Measurements from ENCODE around the gene MYH1. TPM values are rescaled to one million over a fixed set of nuclear protein-coding genes. Genes with fewer than 3 reads are reported as not detected.

MYH1 gene
- total and polyA plus RNA-seq, 3 experiments from 2014 or later: not detected

- H3K27ac ChIP-seq (ENCODE audit: low read depth, low read length): no peak overlapping the region
- CTCF ChIA-PET: no interaction called here
- DNase-seq: no peak
- H3K27me3 Mint-ChIP-seq: peaks cover 2 to 18% of the 10 kb centered on the region in 2 donors
- H3K4me3 Mint-ChIP-seq: no peak overlapping the region
- no peaks in the 10 kb centered on the region for H3K27me3 ChIP-seq (ENCODE audit: insufficient read depth, low read length, poor library complexity, severe bottlenecking)
- POLR2A ChIA-PET: no interaction called here
- no peak overlapping the region for H3K27ac Mint-ChIP-seq
- H3K36me3 ChIP-seq (ENCODE audit: insufficient read depth, low read length): no peaks in the 10 kb centered on the region
- no peaks in the 10 kb centered on the region for H3K36me3 Mint-ChIP-seq
- no peaks in the 10 kb centered on the region for H3K4me1 ChIP-seq (ENCODE audit: insufficient read depth, low read length)
- H3K9me3 Mint-ChIP-seq: peaks cover 0 to 3% (median 0%) of the 10 kb centered on the region in 5 donors
- no peak overlapping the region for H3K4me3 ChIP-seq (ENCODE audit: low read length)
- H3K4me1 Mint-ChIP-seq: no peaks in the 10 kb centered on the region
- H3K9me3 ChIP-seq (ENCODE audit: low read length): no peaks in the 10 kb centered on the region
Observed at GRCh38 chr17:10516065-10516464, 2.3 kb downstream of the MYH1 start.

DNA sequence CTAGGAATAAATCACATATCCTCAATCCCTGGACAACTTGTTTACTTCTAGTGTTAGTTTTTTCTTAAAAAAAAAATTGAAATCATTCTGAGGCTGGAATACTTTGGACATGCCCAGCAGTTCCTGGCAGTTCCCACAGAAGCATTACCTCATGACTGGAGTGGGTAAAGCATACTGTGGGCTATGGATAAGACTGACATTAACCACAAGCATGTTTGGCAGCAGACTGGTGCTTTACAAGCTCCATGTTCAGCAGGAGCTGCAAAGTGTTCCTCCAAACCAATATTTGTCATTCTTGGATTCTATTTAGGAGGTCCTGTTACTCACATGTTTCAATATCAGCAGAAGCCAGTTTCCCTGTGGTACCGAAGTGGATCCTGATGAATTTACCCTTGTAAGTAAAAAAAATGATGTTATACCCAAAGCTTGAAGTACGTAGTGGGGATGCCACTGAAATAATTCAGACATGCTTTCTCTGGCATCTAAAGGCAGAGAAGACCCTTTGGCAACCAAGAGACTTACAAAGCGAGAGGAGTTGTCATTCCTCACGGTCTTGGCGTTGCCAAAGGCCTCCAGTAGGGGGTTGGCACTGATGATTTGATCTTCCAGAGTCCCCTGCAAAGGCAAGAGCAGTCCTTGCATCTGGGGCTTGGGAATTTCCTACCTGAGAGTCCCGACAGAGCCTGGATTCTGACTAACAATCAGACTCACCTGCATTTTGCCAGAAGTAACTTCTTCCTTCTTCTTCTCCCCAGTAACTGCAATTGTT is 4.9 kb downstream of the MYH1 start:
- POLR2A ChIA-PET: no interaction called here
- Mint-ChIP-seq H3K4me1 (no peaks in the 10 kb centered on the region), H3K9me3 (peaks cover 0 to 2% (median 0%) of the 10 kb centered on the region in 5 donors), H3K27me3 (peaks cover 0 to 10% of the 10 kb centered on the region in 2 donors), H3K27ac (no peak overlapping the region), H3K36me3 (no peaks in the 10 kb centered on the region), H3K4me3 (no peak overlapping the region)
- no peak overlapping the region for H3K4me3 ChIP-seq (ENCODE audit: low read length)
- no peaks in the 10 kb centered on the region for H3K36me3 ChIP-seq (ENCODE audit: insufficient read depth, low read length)
- CTCF ChIA-PET: no interaction called here
- H3K27me3 ChIP-seq (ENCODE audit: insufficient read depth, low read length, poor library complexity, severe bottlenecking): no peaks in the 10 kb centered on the region
- no peaks in the 10 kb centered on the region for H3K4me1 ChIP-seq (ENCODE audit: insufficient read depth, low read length)
- DNase-seq: no peak
- H3K9me3 ChIP-seq (ENCODE audit: low read length): no peaks in the 10 kb centered on the region
- no peak overlapping the region for H3K27ac ChIP-seq (ENCODE audit: low read depth, low read length)

GRCh38 chr17:10512856-10513255 is 5.5 kb downstream of the MYH1 start:
- Mint-ChIP-seq H3K9me3 (peaks cover 0 to 2% (median 0%) of the 10 kb centered on the region in 5 donors), H3K27ac (no peak overlapping the region), H3K27me3 (peaks cover 0 to 10% of the 10 kb centered on the region in 2 donors), H3K36me3 (no peaks in the 10 kb centered on the region), H3K4me3 (no peak overlapping the region), H3K4me1 (no peaks in the 10 kb centered on the region)
- Histone ChIP-seq H3K27ac (ENCODE audit: low read depth, low read length) (no peak overlapping the region), H3K4me1 (ENCODE audit: insufficient read depth, low read length) (no peaks in the 10 kb centered on the region), H3K9me3 (ENCODE audit: low read length) (no peaks in the 10 kb centered on the region), H3K36me3 (ENCODE audit: insufficient read depth, low read length) (no peaks in the 10 kb centered on the region), H3K4me3 (ENCODE audit: low read length) (no peak overlapping the region), H3K27me3 (ENCODE audit: insufficient read depth, low read length, poor library complexity, severe bottlenecking) (no peaks in the 10 kb centered on the region)
- CTCF ChIA-PET: no interaction called here
- POLR2A ChIA-PET: no interaction called here
- no peak for DNase-seq

DNA sequence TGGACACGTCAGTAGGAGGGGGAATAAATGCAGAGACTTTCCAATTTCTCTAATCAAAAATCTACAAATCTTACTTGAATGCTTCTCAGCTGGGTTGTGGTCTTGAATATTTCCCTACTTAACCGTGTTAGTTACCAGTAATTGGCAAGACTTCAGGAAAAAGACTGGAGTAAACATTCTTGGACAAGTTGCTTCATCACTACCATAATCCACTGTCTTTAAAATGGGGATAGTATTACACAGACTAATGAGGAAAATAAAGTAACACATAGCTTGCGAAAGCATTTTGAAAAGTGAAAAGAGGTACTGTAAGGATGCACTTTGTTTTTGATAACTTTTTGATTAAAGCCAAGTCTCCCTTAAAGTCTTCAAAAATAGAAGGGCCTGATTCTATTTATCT is 18.4 kb downstream of the MYH1 start:
- H3K36me3 Mint-ChIP-seq: no peaks in the 10 kb centered on the region
- CTCF ChIA-PET: no interaction called here
- H3K27ac Mint-ChIP-seq: no peak overlapping the region

DNA sequence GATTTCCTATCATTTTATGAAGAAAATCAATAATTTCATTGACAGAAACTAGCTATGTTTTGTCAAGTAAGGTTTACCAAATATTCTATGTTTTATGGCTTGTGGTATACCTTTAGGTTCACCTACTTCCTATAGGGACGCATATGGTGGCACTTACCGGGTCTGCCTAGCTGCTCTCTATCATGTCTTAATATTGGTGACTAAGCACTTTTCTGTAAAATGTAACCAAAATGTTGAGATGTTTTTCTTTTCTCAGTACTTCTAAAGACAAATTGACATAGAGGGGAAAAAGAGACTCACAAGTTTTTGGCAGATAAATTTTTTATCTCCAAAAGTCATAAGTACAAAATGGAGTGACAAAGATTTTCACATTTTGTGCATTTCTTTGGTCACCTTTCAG is 26.3 kb downstream of the MYH1 start:
- H3K27me3 ChIP-seq (ENCODE audit: insufficient read depth, low read length, poor library complexity, severe bottlenecking): no peaks in the 10 kb centered on the region
- Mint-ChIP-seq H3K4me1 (no peaks in the 10 kb centered on the region), H3K27ac (no peak overlapping the region), H3K4me3 (no peak overlapping the region), H3K27me3 (peaks cover 1 to 4% of the 10 kb centered on the region in 2 donors), H3K9me3 (peaks cover 29 to 43% (median 33%) of the 10 kb centered on the region in 5 donors), H3K36me3 (no peaks in the 10 kb centered on the region)
- no peaks in the 10 kb centered on the region for H3K36me3 ChIP-seq (ENCODE audit: insufficient read depth, low read length)
- DNase-seq: no peak
- H3K4me1 ChIP-seq (ENCODE audit: insufficient read depth, low read length): no peaks in the 10 kb centered on the region
- CTCF ChIA-PET: no interaction called here
- H3K27ac ChIP-seq (ENCODE audit: low read depth, low read length): no peak overlapping the region
- H3K9me3 ChIP-seq (ENCODE audit: low read length): no peaks in the 10 kb centered on the region
- H3K4me3 ChIP-seq (ENCODE audit: low read length): no peak overlapping the region
- POLR2A ChIA-PET: no interaction called here

More for the DNA sequence above, 18.4 kb downstream of the MYH1 start:
- H3K4me3 ChIP-seq (ENCODE audit: low read length): no peak overlapping the region
- H3K27me3 Mint-ChIP-seq: peaks cover 2 to 4% of the 10 kb centered on the region in 2 donors
- no peaks in the 10 kb centered on the region for H3K36me3 ChIP-seq (ENCODE audit: insufficient read depth, low read length)
- H3K4me1 Mint-ChIP-seq: no peaks in the 10 kb centered on the region
- DNase-seq: no peak
- peaks cover 0 to 2% (median 0%) of the 10 kb centered on the region in 5 donors for H3K9me3 Mint-ChIP-seq
- no peaks in the 10 kb centered on the region for H3K27me3 ChIP-seq (ENCODE audit: insufficient read depth, low read length, poor library complexity, severe bottlenecking)
- no peak overlapping the region for H3K27ac ChIP-seq (ENCODE audit: low read depth, low read length)
- H3K4me1 ChIP-seq (ENCODE audit: insufficient read depth, low read length): no peaks in the 10 kb centered on the region
- POLR2A ChIA-PET: no interaction called here
- no peak overlapping the region for H3K4me3 Mint-ChIP-seq
- no peaks in the 10 kb centered on the region for H3K9me3 ChIP-seq (ENCODE audit: low read length)

DNA sequence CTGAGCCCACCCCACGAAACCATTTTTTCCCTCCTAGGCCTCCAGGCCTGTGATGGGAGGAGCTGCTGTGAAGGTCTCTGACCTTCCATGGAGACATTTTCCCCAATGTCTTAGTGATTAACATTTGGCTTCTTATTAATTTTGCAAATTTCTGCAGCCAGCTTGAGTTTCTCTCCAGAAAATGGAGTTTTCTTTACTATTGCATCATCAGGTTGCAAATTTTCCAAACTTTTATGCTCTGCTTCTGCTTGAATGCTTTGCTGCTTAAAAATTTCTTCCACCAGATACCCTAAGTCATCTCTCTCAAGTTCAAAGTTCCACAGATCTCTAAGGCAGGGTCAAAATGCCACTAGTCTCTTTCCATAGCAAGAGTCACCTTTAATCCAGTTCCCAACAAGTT is 36.1 kb downstream of the MYH1 start:
- DNase-seq: no peak
- ChIA-PET CTCF (no interaction called here), POLR2A (no interaction called here)
- no peak overlapping the region for H3K27ac Mint-ChIP-seq
- Histone ChIP-seq H3K36me3 (ENCODE audit: insufficient read depth, low read length) (no peaks in the 10 kb centered on the region), H3K4me3 (ENCODE audit: low read length) (no peak overlapping the region), H3K4me1 (ENCODE audit: insufficient read depth, low read length) (no peaks in the 10 kb centered on the region), H3K27me3 (ENCODE audit: insufficient read depth, low read length, poor library complexity, severe bottlenecking) (no peaks in the 10 kb centered on the region), H3K27ac (ENCODE audit: low read depth, low read length) (no peak overlapping the region), H3K9me3 (ENCODE audit: low read length) (no peaks in the 10 kb centered on the region)
- no peaks in the 10 kb centered on the region for H3K4me1 Mint-ChIP-seq
- H3K9me3 Mint-ChIP-seq: peaks cover 30 to 39% (median 32%) of the 10 kb centered on the region in 5 donors
- no peaks in the 10 kb centered on the region for H3K36me3 Mint-ChIP-seq
- H3K4me3 Mint-ChIP-seq: no peak overlapping the region
- H3K27me3 Mint-ChIP-seq: peaks cover 9 to 10% of the 10 kb centered on the region in 2 donors

DNA sequence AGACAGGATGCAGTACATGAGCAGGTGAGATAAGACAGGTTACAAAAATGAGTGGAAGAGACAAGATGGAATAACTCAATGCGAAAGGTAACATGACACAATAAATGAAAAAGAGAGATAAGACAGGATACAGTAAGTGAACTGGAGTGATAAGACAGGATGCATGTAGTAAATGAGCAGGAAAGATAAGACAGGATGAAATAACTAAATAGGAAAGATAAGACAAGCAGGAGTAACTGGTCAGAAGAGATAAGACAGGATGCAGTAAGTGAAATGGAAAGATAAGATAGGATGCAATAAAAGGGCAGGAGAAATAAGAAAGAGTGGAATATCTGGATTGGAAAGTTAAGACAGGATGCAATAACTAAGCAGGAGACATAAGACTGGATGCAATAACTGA is 40.6 kb downstream of the MYH1 start:
- no peak overlapping the region for H3K27ac Mint-ChIP-seq
- H3K36me3 Mint-ChIP-seq: no peaks in the 10 kb centered on the region
- H3K4me3 ChIP-seq (ENCODE audit: low read length): no peak overlapping the region
- no peak overlapping the region for H3K27ac ChIP-seq (ENCODE audit: low read depth, low read length)
- DNase-seq: no peak
- no peaks in the 10 kb centered on the region for H3K4me1 ChIP-seq (ENCODE audit: insufficient read depth, low read length)
- H3K36me3 ChIP-seq (ENCODE audit: insufficient read depth, low read length): no peaks in the 10 kb centered on the region
- H3K4me3 Mint-ChIP-seq: no peak overlapping the region
- peaks cover 3 to 4% of the 10 kb centered on the region in 2 donors for H3K27me3 Mint-ChIP-seq
- CTCF ChIA-PET: no interaction called here
- H3K4me1 Mint-ChIP-seq: no peaks in the 10 kb centered on the region
- POLR2A ChIA-PET: no interaction called here
- no peaks in the 10 kb centered on the region for H3K9me3 ChIP-seq (ENCODE audit: low read length)
- H3K27me3 ChIP-seq (ENCODE audit: insufficient read depth, low read length, poor library complexity, severe bottlenecking): no peaks in the 10 kb centered on the region
- H3K9me3 Mint-ChIP-seq: peaks cover 0 to 7% (median 4%) of the 10 kb centered on the region in 5 donors

- H3K9me3 Mint-ChIP-seq: no peaks in the 10 kb centered on the region
- H3K36me3 ChIP-seq (ENCODE audit: insufficient read depth, low read length): no peaks in the 10 kb centered on the region
- no peak overlapping the region for H3K4me3 ChIP-seq (ENCODE audit: low read length)
- no peaks in the 10 kb centered on the region for H3K4me1 Mint-ChIP-seq
- no peaks in the 10 kb centered on the region for H3K27me3 ChIP-seq (ENCODE audit: insufficient read depth, low read length, poor library complexity, severe bottlenecking)
- H3K4me3 Mint-ChIP-seq: no peak overlapping the region
- H3K27ac ChIP-seq (ENCODE audit: low read depth, low read length): no peak overlapping the region
- no peaks in the 10 kb centered on the region for H3K27me3 Mint-ChIP-seq
- H3K27ac Mint-ChIP-seq: no peak overlapping the region
- H3K9me3 ChIP-seq (ENCODE audit: low read length): no peaks in the 10 kb centered on the region
- no peak for DNase-seq
- CTCF ChIA-PET: no interaction called here
- POLR2A ChIA-PET: no interaction called here
- H3K36me3 Mint-ChIP-seq: no peaks in the 10 kb centered on the region
- no peaks in the 10 kb centered on the region for H3K4me1 ChIP-seq (ENCODE audit: insufficient read depth, low read length)
Observed at GRCh38 chr17:10474536-10474935, 43.8 kb downstream of the MYH1 start.
